AG20443 (cell line): ENCODE results near the gene RMDN2.
A peak's percentile ranks its signal among the peaks of the same experiment; 100 is the strongest.
"Not testable (repeated sequence)": the region's sequence is repeated elsewhere in the genome, so short reads cannot be mapped to it uniquely, and the experiment has no call there.

Source experiments
- DNase-seq: peaks from one replicate; pipeline ENCODE4 v3.0.0; 2012; ENCODE audit warnings: low spot score, mixed read lengths

Gene RMDN2

DNA sequence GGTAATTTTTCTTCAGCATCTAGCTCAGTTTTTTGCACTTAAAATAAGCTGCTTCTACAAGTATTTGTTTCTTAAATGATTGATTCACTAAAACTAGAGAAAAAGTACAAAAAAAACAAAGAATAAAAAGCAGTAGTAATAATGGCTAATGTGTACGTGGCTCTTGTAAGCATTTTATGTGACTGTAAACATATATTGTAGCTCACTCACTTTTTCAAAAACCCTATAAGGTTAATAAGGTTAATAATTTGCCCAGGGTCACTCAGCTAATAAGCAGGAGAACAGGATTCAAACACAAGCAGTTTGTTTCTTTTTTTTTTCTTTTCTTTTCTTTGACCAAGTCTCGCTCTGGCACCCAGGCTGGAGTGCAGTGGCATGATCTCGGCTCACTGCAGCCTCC lies 67.5 kb downstream of the RMDN2 start:
- no peak for DNase-seq

DNA sequence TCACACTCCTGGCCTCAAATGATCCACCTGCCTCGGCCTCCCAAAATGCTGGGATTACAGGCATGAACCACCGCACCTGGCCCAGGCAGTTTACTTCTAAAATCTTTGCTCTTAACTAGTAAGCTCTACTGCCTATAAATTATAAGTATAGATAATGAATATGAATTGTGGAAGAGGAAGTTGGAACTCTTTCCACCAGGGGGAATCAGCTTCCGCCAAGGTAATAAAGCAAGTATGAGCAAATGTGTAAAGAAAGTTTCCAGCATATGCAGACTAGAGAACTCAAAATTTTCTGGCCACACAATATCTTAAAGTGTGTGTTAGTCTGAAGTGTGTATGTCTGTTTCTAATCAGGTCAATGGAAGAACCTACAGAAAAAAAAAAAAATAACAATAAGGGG lies 68.1 kb downstream of the RMDN2 start:
- DNase-seq, result no peak

DNA sequence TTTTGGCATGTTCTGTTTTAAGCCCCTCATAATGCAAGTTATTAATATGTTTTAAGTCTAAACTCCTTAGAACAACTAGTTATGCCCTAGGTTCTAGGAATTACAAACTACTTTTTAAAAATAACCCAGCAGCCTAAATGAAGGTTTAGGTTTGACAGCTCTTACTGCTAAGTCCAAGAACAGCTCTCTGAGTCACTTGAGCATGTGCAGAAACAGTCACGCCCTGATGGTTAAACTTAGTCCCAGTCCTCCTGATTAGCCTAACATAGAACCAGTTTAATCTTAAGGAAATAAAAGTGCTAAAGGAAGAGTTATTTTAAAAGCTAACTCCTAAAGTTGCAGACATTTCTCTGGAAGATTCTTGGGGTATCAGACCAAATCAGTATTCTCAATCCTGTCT lies 72.5 kb downstream of the RMDN2 start:
- peak; percentile 42 for DNase-seq

DNA sequence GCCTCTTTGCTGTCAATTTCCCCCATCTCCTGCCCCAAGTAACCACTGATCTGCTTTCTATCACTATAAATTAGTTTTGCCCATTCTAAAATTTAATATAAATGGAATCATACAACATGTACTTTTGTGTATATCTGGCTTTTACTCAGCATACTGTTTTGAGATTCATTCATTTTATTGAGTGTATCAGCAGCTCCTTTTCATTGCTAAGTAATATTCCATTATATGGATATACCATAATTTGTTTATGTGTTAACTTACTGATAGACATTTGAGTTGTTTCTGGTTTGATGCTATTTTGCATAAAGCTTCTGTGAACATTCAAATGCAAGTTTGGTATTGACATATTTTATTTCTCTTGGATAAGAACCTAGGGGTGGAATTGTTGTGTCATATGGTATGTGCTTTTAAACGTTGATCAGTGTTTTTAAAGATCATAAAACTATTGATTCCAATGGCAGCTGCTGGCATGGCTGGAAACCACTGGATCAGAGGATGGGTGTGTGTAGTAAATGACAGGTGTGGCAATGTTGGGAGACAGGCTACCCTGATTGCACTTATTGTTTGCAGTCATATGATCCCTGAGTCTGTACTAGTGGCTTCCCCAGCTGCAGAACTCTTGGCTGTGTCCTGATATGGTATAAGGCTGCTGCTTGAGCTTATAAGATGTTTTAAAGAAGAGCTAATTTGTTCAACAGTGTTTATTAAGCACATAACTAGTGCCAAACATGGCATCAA lies 75.6 kb downstream of the RMDN2 start:
- DNase-seq, result no peak

DNA sequence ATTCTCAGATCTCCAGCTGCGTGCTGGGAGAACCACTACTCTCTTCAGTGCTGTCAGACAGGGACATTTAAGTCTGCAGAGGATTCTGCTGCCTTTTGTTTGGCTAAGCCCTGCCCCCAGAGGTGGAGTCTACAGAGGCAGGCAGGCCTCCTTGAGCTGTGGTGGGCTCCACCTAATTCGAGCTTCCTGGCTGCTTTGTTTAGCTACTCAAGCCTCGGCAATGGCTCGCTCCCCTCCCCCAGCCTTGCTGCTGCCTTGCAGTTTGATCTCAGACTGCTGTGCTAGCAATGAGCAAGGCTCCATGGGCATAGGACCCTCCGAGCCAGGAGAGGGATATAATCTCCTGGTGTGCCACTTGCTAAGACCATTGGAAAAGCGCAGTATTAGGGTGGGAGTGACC lies 85.1 kb downstream of the RMDN2 start:
- not testable (repeated sequence) for DNase-seq

DNA sequence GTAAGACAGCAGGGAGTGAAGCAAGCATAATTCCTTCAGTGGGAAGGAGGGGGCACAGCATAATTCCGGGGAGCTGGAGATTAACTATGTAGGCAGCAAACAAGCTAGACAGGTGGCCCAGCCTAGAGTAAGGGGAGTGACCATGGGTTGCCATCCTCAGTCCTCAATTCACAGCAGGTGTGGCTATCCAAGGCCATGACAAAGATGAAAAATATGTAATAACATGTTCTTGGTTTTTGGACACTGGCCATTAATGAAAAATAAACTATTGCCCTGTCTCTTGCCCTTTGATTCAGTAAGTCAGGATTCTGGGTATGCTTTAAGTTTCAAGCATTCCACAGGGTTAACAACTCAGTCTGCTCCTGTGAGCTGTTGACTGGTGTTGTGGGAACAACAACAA lies 85.9 kb downstream of the RMDN2 start:
- no peak for DNase-seq

DNA sequence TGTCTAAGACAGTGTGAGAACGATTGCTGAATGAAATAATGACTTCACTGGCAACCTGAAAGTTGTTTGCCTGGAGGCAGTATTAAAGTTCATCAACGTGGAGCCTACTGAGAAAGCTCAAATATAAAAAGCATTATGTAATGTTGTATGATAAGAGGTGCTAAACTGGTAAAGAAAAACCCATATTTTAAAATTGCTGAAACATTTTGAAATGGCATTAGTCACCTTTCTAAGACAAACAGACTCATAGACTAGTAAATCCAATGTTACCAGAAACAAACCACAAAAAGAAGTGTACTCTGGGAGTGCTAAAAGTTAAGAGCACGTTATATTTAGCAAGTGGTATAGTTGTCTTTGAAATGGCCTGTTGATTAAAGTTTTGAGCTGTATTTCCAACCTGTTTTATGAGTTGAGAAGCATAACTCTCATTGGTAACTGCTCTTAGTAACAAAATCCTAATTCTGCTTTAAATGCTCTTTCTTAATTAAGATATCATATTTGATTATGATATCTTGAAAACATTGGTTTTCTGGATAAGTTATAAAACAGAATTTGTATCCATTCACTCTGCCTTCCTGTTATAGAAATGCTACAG lies 88.2 kb downstream of the RMDN2 start:
- peak; percentile 20 for DNase-seq

DNA sequence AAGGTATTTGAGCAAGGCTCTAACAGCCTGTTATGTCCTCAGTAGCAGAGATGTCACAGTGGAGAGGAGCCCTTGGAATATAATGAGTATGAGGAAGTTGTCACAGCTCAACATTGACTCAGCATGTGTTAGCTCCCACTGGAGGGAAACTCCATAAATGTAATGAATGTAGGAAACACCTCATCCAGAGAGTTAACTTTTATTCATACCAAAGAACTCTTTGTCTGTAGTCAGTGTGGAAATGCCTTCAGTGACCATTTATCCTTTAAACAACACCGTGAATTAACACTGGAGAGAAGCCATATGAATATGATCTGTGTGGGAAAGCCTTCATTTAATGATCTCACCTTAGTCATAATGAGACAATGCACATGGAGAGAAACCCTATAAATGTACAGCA lies 91.1 kb downstream of the RMDN2 start:
- DNase-seq, result no peak

DNA sequence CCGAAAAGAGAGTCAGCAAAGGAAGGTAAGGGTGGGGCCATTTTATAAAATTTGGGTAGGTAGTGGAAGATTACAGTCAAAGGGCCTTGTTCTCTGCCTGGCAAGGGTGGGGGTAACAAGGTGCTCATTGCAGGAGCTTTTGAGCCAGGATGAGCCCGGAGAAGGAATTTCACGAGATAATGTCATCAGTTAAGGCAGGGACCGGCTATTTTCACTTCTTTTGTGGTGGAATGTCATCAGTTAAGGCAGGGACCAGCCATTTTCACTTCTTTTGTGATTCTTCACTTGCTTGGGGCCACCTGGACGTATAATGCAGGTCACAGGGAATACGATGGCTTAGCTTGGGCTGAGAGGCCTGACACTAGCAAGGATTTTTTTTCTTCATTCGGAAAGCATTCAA lies 92.7 kb downstream of the RMDN2 start:
- no peak for DNase-seq

DNA sequence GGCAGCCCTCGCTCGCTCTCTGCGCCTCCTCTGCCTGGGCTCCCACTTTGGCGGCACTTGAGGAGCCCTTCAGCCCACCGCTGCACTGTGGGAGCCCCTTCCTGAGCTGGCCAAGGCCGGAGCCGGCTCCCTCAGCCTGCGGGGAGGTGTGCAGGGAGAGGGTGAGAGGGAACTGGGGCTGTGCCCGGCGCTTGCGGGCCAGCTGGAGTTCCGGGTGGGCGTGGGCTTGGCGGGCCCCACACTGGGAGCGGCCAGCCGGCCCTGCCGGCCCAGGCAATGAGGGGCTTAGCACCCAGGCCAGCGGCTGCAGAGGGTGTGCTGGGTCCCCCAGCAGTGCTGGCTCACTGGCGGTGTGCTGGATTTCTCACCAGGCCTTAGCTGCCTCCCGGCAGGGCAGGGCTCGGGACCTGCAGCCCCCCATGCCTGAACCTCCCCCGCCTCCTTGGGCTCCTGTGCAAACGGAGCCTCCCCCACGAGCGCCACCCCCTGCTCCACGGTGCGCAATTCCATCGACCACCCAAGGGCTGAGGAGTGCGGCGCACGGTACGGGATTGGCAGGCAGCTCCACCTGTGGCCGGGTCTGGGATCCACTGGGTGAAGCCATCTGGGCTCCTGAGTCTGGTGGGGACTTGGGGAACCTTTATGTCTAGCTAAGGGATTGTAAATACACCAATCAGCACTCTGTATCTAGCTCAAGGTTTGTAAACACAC lies 95.4 kb downstream of the RMDN2 start:
- DNase-seq, result not testable (repeated sequence)

DNA sequence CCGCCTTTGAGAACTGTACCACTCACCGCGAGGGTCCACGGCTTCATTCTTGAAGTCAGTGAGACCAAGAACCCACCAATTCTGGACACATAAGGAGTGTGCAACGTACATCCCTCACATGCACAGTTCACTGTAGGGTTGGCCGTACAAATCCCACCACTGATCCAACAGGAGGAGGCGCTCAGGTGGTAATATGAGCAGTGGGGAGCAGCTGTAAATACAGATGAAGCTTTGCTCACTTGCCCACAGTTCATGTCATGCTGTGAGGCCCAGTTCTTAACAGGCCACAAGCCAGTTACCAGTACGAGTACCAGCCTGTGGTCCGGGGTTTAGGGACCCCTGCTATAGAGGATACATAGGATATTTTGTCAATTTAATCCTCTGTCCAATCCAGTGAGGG lies 96.5 kb downstream of the RMDN2 start:
- no peak for DNase-seq

DNA sequence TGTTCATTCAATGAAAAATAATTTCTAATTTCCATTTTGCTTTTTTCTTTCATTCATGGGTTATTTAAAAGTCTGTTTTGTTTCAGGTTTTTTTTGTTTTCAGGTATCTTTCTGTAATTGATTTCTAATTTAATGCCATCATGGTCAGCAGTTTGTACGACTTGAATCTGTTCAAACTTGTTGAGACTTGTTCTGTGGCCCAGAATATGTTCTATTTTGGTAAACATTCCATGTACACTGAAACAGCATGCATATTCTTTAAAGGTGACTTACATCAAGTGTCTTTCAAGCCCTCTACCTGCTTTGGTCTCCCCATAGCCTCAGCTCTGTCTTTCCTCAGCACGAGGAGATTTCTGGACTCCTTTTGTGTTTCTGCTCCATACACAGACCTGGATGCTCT lies 101.8 kb downstream of the RMDN2 start:
- DNase-seq, result no peak

DNA sequence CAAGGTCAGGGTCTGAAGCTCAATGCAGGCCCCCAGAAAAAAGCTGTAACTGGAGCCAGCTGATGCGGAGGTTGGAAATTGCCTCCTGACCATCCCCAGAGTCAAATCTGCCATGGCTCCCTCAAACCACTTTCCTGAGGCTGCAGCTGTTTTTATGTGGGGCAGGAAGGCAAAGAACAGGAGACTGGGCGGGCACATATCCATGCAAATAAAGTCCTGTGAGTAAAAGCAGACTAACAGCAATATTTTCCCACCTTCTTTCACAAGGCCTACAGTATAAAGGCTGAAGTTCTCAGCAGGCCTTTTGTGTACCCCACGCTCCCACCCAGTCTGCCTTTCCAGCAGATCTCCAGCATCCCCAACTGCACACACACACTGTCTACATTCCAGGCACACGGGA lies 103.7 kb downstream of the RMDN2 start:
- DNase-seq, result no peak

DNA sequence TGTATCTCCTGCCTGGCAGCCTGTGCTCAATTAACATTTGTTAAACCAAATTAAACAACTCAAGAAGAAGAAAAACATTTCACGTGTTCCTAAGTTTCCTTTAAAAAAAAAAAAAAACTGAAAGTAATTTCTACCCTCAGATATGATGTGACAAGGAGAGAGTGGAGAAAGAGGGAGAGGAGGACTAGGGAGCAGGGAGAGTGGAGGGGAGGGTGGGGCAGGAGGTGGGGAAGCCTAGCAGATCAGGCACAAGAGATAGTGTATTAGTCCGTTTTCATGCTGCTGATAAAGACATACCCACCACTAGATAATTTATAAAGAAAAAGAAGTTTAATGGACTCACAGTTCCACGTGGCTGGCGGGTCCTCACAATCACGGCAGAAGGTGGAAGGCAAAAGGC lies 104.4 kb downstream of the RMDN2 start:
- no peak for DNase-seq

DNA sequence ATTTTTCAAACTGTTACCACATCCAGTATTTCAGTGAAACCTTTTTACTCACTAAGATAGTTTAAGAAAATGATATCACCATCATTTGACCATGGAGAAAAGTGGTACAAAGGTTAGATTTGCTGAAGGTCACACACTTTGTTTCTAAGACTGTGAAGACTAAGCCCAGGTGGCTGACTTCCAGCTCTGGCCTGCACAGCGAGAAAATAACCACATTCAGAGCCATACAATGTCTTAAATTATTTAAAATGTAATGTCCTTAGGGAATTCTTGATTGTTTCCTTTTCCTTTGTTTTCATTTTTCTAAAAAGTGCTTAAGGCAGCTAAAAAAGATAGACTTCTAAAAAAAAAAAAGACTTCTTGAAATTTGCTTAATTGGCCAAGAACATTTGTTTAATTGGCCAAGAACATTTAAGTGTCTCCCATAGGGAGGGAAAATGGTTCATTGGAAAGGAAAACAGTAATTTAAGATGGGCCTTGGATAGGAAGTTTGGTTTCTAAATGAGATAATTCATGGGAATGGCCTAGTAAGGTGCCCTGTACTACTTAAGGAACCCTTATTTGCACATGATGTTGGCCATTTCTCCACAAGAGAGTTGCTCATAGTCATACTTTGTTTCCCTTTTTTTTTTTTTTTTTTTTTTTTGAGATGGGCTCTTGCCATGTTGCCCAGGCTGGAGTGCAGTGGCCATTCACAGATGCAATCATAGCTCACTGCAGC lies 105.7 kb downstream of the RMDN2 start:
- no peak for DNase-seq

DNA sequence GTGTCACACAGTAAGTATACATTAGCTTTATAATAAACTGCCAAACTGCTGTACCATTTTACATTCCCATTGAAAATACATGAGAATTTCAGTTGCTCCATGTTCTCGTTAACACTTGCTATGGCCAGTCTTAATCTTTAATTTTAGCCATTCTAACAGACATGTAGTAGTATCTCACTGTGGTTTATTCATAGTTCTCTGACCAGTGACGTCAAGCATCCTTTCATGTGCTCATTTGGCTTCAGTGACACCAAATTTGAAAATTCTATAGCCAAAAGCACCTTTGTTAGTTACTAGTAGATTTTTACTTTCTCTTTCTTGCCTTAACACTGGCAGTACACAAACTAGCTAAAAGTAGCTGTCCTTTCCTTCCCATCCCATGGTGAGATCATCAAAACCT lies 107.9 kb downstream of the RMDN2 start:
- no peak for DNase-seq

DNA sequence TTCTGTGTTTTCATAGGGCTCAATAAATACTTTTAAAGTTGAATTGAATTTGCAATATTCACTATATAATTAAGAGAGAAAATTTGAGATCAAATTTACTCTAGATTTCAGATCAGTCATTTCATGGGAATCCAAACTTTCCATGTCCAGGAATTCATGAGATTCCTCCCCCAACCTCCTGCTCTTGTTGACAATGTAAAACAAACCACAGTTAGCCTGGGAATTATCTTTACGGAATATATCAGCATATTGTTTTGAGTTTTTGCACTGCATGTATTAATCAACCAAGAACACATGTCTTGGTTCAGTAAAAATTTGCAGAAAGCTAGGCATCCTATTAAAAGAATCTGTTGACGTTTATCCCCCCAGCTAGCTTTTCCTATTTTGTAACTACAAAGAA lies 108.6 kb downstream of the RMDN2 start:
- DNase-seq, result peak; percentile 16

DNA sequence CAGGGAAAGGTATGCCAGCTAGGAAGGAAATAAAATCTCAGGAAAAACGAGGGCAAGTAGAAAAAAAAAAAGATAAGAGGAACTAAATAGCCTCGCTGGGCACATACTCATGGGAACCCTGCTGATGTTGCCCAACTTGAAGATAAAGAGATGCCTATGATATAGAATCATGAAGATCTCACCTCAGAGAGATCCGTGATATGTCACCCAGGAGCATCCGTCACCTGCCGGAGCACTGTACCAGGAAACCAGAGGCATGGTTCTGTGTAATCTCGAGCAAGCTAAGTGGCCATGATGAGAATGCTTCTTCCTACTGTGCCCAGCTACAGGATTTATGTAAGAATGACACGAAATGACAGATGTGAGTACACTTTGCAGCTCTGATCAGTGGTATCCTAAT lies 110.9 kb downstream of the RMDN2 start:
- DNase-seq, result no peak

DNA sequence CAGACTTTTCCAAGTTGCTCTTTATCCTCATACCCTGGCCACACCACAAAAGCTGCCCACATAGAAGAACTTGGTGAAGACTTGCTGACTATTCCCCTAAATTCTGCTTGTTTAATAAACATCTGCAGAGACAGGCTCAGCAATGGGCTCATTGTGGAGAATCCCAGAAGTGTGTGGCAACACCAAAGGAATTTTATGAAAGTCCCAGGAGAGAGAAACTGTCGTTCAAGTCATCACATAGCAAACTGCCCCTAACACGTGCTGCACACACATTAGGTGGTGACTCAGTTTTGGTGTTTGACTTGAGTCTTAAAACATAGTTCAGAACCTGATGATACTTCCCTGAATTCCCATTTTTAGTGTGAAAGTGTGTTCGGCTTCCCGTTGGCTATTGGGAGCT lies 112.2 kb downstream of the RMDN2 start:
- DNase-seq, result peak; percentile 56

DNA sequence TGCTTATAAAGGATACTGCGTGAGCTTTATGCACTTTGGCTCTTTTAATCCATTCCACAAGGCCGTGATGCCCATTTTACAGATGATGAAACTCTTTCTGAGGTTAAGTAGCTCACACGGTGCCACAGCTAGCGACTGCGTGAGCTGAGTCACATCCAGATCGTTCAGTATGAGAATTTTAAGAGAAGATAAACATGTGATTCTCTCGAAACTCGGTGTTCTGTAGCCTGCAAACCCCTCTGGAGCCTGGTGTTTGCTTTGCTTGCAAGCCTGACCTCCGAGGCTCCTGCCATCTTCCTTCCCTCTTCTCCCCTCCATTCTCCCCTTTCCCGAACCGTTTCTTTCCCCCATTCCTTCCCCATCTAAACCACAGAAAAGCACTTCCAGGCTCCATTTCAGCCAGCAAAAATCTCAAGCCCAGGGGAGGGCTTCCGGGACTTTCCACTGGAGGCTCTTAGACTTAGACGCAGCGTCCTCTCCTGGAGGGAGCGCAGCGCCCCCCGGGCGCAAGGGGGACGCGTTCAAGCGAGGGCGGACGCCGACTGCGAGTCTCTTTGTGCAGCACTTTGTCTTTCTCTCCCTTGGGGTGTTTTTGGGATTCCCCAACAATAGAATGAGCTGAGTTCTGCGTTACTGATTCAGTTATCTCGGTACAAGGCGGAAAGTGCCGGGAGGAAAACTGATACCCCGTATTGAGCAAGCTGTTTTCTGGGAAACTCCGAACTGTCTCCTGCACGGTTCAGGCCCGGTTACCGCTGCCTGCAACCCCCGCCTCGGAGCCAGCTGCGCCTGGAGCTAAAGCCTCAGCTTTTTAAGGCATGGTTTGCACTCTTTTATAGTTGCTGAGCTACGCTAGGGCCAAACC lies 112.9 kb downstream of the RMDN2 start:
- peak; percentile 74 for DNase-seq

DNA sequence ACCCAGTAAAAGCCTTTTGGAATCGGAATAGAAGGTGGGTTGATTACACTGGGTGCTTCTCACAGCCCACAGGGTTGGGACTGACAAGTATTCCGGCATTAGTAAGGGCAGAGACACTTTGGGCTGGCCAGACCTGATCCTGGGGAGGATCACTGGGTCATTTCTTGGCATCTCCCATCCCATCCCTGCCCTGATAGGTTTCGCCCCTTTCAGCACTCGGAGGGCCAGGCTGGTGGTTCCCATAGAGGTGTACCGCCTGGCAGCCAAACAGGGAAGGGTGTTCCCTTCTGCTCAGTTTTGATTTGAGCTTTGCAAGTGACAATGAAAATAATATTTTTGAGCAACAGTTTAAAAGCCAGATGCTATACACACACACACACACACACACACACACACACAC lies 113.6 kb downstream of the RMDN2 start:
- no peak for DNase-seq
